Activated naive CD4-positive, alpha-beta T cell (primary cell): Measurements from ENCODE around the gene AGAP1.

Source experiments
- DNase-seq, 4 experiments: peaks; one replicate each; lab custom pipeline; 2025; lab: John Stamatoyannopoulos, UW

Gene AGAP1

GRCh38 chr2:236160366-236161081 lies 666.7 kb downstream of the AGAP1 start:
- no peak for DNase-seq

GRCh38 chr2:236161082-236161462 lies 667.2 kb downstream of the AGAP1 start:
- DNase-seq, result no peak

- DNase-seq, result no peak
These were observed 667.7 kb downstream of the AGAP1 start for GRCh38 chr2:236161531-236161930.

GRCh38 chr2:236162031-236162845 lies 668.4 kb downstream of the AGAP1 start:
- no peak for DNase-seq

GRCh38 chr2:236162882-236163470 lies 669.1 kb downstream of the AGAP1 start:
- DNase-seq, result no peak

- DNase-seq, result no peak
These were observed 669.8 kb downstream of the AGAP1 start for GRCh38 chr2:236163471-236164200.

- no peak for DNase-seq
These were observed 670.5 kb downstream of the AGAP1 start for GRCh38 chr2:236164201-236164924.

GRCh38 chr2:236164925-236165841 lies 671.3 kb downstream of the AGAP1 start:
- no peak for DNase-seq

GRCh38 chr2:236165842-236166795 lies 672.3 kb downstream of the AGAP1 start:
- no peak for DNase-seq

GRCh38 chr2:236166796-236167296 lies 673.0 kb downstream of the AGAP1 start:
- DNase-seq, result no peak

- no peak for DNase-seq
These were observed 673.7 kb downstream of the AGAP1 start for GRCh38 chr2:236167297-236168109.

GRCh38 chr2:236168110-236169080 lies 674.6 kb downstream of the AGAP1 start, which contains the start of gene GBX2:
TSS of gene GBX2 (minus strand) at chr2:236168386. CDS start at chr2:236167971, 415 bp downstream.
- no peak for DNase-seq

- DNase-seq, result no peak
These were observed 675.4 kb downstream of the AGAP1 start for GRCh38 chr2:236169151-236169721.

GRCh38 chr2:236169741-236170589 lies 676.1 kb downstream of the AGAP1 start:
- DNase-seq, result no peak

GRCh38 chr2:236170590-236171165 lies 676.8 kb downstream of the AGAP1 start:
- DNase-seq, result no peak
